Medulla oblongata (tissue), 1 donor: Measurements from ENCODE around the gene GM2A.

Source experiments
- DNase-seq: peaks from one replicate; pipeline ENCODE4 v3.0.0-alpha.2; 2015; ENCODE audit errors: extremely low spot score

Gene GM2A

GRCh38 chr5:151252762-151253604 lies at the start of gene GM2A:
Gene GM2A (plus strand): TSS chr5:151253185. CDS start chr5:151253217, 32 bp downstream.
- peak; percentile 100 for DNase-seq

- DNase-seq: no peak
Observed at GRCh38 chr5:151204051-151204450, 48.9 kb upstream of the GM2A start.

GRCh38 chr5:151205411-151205810 lies 47.6 kb upstream of the GM2A start:
- no peak for DNase-seq

- DNase-seq: no peak
Observed at GRCh38 chr5:151208481-151208914, 44.5 kb upstream of the GM2A start.

GRCh38 chr5:151212406-151212798 lies 40.6 kb upstream of the GM2A start:
- DNase-seq: no peak

DNA sequence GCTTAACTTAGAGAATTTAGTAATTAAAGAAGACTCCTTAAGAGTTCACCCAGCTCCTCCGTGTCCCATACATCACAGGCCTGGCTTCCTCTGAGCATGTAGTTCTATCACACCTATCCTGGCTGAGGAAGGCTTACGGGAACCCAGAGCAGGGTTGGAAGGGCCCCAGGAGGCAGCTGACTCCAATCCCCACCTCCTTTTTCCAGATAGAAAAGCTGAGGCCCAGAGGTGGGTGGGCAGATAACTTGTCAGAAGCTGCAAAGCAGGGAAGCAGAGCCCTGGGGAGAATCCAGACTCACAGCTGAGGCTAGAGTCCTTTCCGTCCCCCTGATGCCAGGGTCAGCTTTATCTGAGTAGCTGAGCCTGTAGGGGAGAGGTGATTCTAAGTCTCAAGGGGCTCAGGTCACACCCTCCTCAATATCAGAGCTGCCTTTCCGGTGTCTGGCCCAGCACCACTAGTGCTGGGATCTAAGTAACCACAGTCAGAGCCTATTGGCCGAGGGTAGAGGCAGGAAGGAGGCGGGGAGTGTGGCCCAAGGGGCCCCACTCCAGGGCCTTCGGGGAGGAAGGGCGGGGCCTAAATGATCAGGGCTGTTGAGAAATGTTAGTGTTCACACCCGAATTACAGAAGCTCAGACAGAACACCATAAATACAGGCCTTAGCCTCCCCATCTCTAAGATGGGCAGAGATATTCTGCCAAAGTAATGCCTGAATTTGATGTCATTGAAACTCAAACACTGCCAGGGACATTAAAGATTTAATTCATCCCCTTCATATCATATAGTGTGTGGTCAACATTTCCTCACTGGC lies 39.0 kb upstream of the GM2A start:
- DNase-seq: peak; percentile 79

DNA sequence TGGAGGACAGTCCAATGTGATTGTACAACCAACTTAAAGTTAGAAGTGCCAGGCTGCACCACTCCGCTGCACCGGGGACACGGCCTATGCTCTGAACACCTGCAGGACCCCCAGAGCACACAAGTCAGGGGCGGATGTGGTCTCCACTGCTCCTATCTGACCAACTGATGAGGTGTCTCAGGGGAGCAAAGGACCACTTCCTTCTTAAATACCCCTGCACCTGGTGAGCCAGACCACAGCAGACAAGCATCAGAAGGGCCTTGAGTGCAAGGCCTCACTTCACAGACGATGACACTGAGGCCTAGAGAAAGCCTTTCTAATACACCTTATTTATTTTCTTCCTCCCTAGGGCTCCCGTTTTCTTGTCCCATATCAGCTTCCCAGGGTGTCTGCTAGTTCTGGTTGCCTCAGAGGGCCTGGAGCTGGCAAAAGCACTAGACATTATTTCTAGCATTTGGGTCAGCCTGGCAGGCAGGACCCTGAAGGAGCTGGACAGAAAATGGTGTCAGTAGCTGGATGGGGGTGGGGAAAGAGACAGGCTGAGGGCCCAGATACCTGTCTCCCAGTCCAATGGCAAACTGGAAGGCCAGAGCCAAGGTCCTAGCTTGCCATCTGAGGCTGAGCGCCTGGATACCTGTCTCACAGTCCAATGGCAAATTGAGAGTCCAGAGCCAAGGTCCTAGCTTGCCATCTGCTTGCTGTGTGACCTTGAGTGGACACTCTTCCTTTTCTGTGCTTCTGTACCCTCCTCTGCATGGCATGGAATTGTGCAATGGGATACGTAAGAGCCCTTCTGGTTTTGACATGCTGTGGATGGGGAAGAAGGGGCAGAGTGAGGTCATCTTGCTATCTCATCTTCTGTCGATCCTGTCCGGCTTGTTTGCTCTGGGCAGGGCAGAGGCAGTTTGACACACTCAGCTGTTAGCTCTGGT lies 38.1 kb upstream of the GM2A start:
- DNase-seq: no peak

DNA sequence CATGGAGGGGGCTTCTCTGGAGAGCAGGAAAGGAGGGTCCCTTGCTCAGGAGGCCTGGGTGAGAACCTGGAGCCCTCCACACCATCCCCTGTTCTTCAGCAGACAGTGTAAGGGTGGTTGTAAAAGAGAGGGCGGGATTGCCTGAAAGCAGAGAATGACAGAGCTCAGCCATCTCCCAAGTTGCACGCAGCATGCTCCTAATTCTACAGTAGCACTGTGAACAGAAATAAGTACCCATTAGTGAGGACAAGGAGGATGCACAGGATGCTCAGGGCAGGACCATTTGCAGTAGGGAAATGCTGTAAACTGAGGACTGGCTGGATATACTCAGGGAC lies 37.5 kb upstream of the GM2A start:
- no peak for DNase-seq

GRCh38 chr5:151216781-151217180 lies 36.2 kb upstream of the GM2A start:
- no peak for DNase-seq

GRCh38 chr5:151218177-151218576 lies 34.8 kb upstream of the GM2A start:
- DNase-seq: no peak

- no peak for DNase-seq
Observed at GRCh38 chr5:151219138-151219537, 33.8 kb upstream of the GM2A start.

DNA sequence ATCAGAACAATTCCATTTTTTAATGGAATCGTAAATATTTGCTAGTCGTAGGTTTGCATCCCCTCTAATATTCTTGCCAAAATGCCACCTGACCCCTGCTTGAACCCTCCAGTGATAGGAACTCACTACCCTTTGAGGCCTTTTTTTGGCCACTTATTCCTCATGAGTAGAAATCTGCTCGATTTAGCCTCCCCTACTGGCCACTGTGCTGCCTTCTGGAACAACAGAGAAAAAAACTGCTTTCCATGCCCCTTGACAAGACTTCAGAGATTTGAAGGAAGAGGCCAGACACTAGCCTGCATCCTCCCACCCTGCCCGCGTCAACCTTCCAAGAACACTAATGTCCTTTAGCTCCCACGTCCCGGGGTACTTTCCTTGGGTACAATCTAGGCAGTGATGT lies 33.2 kb upstream of the GM2A start:
- no peak for DNase-seq

DNA sequence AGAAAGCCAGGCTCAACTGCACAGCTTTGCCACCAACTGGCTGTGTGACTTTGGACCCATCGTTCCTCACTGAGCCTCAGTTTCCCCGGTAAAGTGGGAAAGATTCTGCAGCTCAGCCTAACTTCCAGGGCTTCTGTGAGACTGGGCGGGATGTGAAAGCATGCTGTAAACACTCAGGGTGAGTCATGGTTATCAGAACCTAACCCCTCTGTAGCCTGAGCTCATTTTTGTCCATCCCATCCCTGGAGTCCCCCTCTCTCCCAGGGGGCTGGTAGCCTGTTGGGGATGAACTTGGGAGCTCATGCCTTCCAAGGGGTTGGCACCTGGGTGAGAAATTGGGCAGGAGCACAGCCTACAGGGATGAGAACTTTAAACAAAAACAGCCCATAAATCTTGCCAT lies 31.4 kb upstream of the GM2A start:
- no peak for DNase-seq

DNA sequence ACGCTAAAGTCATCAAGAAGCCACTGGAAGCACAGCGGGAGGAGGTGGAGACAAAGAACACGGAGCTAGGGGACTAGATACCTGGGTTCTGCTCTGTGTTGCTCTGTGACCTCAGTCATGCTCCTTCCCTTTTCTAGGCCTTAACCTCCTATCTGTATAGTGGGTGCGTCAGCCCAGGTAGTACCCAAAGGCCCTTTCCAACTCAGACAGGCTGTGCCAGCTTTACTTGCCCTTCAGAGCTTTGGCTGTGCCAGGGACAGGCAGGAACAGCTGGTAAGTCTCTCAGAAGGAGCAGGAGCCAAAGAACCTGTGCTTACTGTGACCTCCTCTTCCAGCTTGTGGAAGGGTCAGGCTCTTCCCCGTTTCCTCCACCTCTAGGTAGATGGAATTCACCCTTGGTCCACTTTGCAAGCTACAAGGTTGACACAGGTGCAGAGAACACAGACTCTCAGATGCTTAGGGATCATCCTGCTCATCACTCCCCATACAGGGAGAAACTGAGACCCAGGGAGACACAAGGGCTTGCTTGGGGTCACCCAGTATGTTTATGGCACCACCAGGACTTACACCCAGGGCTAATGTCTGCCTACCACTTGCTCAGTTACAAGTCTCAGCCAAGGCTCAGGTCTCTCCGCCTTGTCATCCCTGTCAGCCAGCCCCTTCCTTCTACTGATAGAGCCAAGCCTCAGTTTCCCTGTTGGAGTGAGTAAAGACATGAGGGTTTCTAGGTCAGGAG lies 30.8 kb upstream of the GM2A start:
- no peak for DNase-seq

GRCh38 chr5:151222790-151223446 lies 30.1 kb upstream of the GM2A start:
- no peak for DNase-seq

- DNase-seq: peak; percentile 77
Observed at GRCh38 chr5:151223447-151224264, 29.3 kb upstream of the GM2A start, which contains the start of gene CCDC69. Gene CCDC69 (minus strand): TSS chr5:151224092. CDS start chr5:151223970, 122 bp downstream.

GRCh38 chr5:151224372-151224771 lies 28.6 kb upstream of the GM2A start:
- DNase-seq: no peak

DNA sequence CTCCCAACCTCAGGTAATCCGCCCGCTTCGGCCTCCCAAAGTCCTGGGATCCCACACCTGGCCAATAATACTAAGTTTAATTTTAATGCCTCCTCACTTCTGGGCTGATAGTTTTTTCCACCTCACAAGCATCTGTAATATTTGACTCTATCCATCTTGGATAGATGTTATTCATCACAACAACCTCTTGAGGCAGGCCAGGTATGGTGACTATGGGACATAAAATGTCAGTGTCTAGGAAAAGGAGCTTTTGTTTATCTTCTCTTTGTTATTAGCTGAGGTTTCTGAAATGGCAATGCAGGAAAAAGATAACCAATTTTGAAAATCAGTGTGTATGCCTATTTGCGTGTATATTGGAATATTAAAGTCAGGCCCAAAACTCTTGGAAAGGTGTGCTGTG lies 27.9 kb upstream of the GM2A start:
- DNase-seq: no peak

- DNase-seq: no peak
Observed at GRCh38 chr5:151225475-151225874, 27.5 kb upstream of the GM2A start.
